Right renal cortex interstitium (tissue), 3 donors: ENCODE results near the gene SIM2. TPM values are rescaled to one million over a fixed set of nuclear protein-coding genes. Genes with fewer than 3 reads are reported as not detected.

Experiments used
- DNase-seq, 3 donors: peaks; one replicate each; pipeline ENCODE4 v3.0.0-alpha.2; 2013; ENCODE audit warnings: low read depth in 3 of 3, low spot score in 2 of 3
- polyA plus RNA-seq, 3 donors: library from polyadenylated mRNA; unstranded; fragments of 120-200 nt; gene quantifications; one replicate each; pipeline ENCODE4 v1.2.1, GENCODE V29; 2013; ENCODE audit not compliant: insufficient read length in 3 of 3

The SIM2 gene
- polyA plus RNA-seq, 3 donors = 16.6 to 22.3 (median 19.1) TPM

GRCh38 chr21:36791695-36792470 lies 93.0 kb downstream of the SIM2 start:
- no peak for DNase-seq

- DNase-seq = no peak
Measured at GRCh38 chr21:36792505-36792967, 93.6 kb downstream of the SIM2 start.

- DNase-seq = no peak
Measured at GRCh38 chr21:36796070-36796469, 97.2 kb downstream of the SIM2 start.

GRCh38 chr21:36798491-36798890 lies 99.6 kb downstream of the SIM2 start:
- DNase-seq = no peak

Other genes with a start within 250 kb of the SIM2 start
- gene CLDN14, start 219.0 kb upstream of the SIM2 start, polyA plus RNA-seq = 1 to 10 TPM in 2 of 3 donors, under 1 TPM in 1; 0.98 to 4.2 (median 2.5) TPM